Karpas-422 (cell line): ENCODE data around the gene GALNTL6. TPM values are rescaled to one million over a fixed set of nuclear protein-coding genes. Genes with fewer than 3 reads are reported as not detected.

ENCODE experiments used
- DNase-seq: peaks from one replicate; pipeline ENCODE4 v3.0.0-alpha.2; 2015
- H2AFZ ChIP-seq: fragments of 200-600 bp; sonication (generic); 2 replicates; pipeline ENCODE4 v1.6.1; 2014; ENCODE audit warnings: antibody characterized with exemption, low read length, mixed read lengths
- H3K27ac ChIP-seq: fragments of 200-600 bp; sonication (generic); 2 replicates; pipeline ENCODE4 v1.5.1; 2014; ENCODE audit warnings: mild to moderate bottlenecking, low read length, moderate library complexity
- H3K27me3 ChIP-seq: fragments of 200-600 bp; sonication (generic); 2 replicates; pipeline ENCODE4 v1.6.1; 2014; ENCODE audit warnings: low read length, mixed read lengths
- H3K36me3 ChIP-seq: fragments of 200-600 bp; sonication (generic); 2 replicates; pipeline ENCODE4 v1.6.1; 2014; ENCODE audit warnings: low read length, mixed read lengths; ENCODE audit not compliant: insufficient read depth
- H3K4me1 ChIP-seq: fragments of 200-600 bp; sonication (generic); 2 replicates; pipeline ENCODE4 v1.6.1; 2014; ENCODE audit warnings: mild to moderate bottlenecking, low read length, mixed read lengths
- H3K4me2 ChIP-seq: fragments of 200-600 bp; sonication (generic); 2 replicates; pipeline ENCODE4 v1.6.1; 2014; ENCODE audit warnings: low read length, low read depth, mild to moderate bottlenecking; ENCODE audit not compliant: poor library complexity, severe bottlenecking
- H3K4me3 ChIP-seq: fragments of 200-600 bp; sonication (generic); 2 replicates; pipeline ENCODE4 v1.5.1; 2014; ENCODE audit warnings: mild to moderate bottlenecking, antibody characterized with exemption, low read length, mixed read lengths
- H3K79me2 ChIP-seq: fragments of 200-600 bp; sonication (generic); 2 replicates; pipeline ENCODE4 v1.6.1; 2014; ENCODE audit warnings: mild to moderate bottlenecking, low read length, mixed read lengths
- H3K9ac ChIP-seq: fragments of 200-600 bp; sonication (generic); 2 replicates; pipeline ENCODE4 v1.6.0; 2014; ENCODE audit warnings: low read length
- H3K9me2 ChIP-seq: fragments of 200-600 bp; sonication (generic), shearing (Covaris generic); replicated peaks from 2 replicates; pipeline ENCODE4 v1.6.0; 2014; ENCODE audit warnings: mild to moderate bottlenecking, low read length, moderate library complexity; ENCODE audit not compliant: insufficient read depth
- H3K9me3 ChIP-seq: fragments of 300-700, 200-600 bp; sonication (generic); 2 replicates; pipeline ENCODE4 v1.6.1; 2014; ENCODE audit warnings: low read length, mixed read lengths
- H4K20me1 ChIP-seq: fragments of 200-600 bp; sonication (generic); 2 replicates; pipeline ENCODE4 v1.6.1; 2014; ENCODE audit warnings: mild to moderate bottlenecking, antibody characterized with exemption, low read length, low read depth; ENCODE audit not compliant: insufficient read depth
- total RNA-seq: library from RNA; depleted of rRNA; stranded (reverse); fragments of >200 nt; shearing (Covaris generic); gene quantifications from 2 replicates; pipeline ENCODE4 v1.2.3, GENCODE V29; 2014; ENCODE audit warnings: low replicate concordance

Gene GALNTL6
- total RNA-seq, 1 experiment from 2014 or later, result not detected

GRCh38 chr4:172998527-172999469 is 1185.6 kb downstream of the GALNTL6 start:
- Histone ChIP-seq H4K20me1 (no peaks in the 10 kb centered on the region), H3K4me1 (peaks cover 7% of the 10 kb centered on the region; the same call in 1 of the 2 replicates), H2AFZ (no peak overlapping the region), H3K9me2 (no peaks in the 10 kb centered on the region), H3K27ac (no peak overlapping the region), H3K27me3 (no peaks in the 10 kb centered on the region), H3K79me2 (no peaks in the 10 kb centered on the region), H3K9me3 (no peaks in the 10 kb centered on the region), H3K4me2 (no peak overlapping the region), H3K4me3 (no peak overlapping the region), H3K9ac (no peak overlapping the region), H3K36me3 (no peaks in the 10 kb centered on the region)
- DNase-seq, result no peak

GRCh38 chr4:173001571-173001970 is 1188.4 kb downstream of the GALNTL6 start:
- Histone ChIP-seq H3K9me2 (no peaks in the 10 kb centered on the region), H3K79me2 (no peaks in the 10 kb centered on the region), H3K4me3 (no peak overlapping the region), H3K4me1 (peaks cover 7% of the 10 kb centered on the region; the same call in 1 of the 2 replicates), H3K27me3 (no peaks in the 10 kb centered on the region), H3K4me2 (no peak overlapping the region), H2AFZ (no peak overlapping the region), H3K9ac (no peak overlapping the region), H3K27ac (no peak overlapping the region), H4K20me1 (no peaks in the 10 kb centered on the region), H3K36me3 (no peaks in the 10 kb centered on the region), H3K9me3 (no peaks in the 10 kb centered on the region)
- no peak for DNase-seq

GRCh38 chr4:173002830-173003561 is 1189.8 kb downstream of the GALNTL6 start:
- Histone ChIP-seq H3K4me3 (no peak overlapping the region), H3K4me1 (0 out of 2 replicates have a peak, but pooled peaks cover 4% of the 10 kb centered on the region), H3K9ac (no peak overlapping the region), H3K4me2 (no peak overlapping the region), H4K20me1 (no peaks in the 10 kb centered on the region), H3K27me3 (no peaks in the 10 kb centered on the region), H3K27ac (no peak overlapping the region), H3K9me3 (no peaks in the 10 kb centered on the region), H3K9me2 (no peaks in the 10 kb centered on the region), H2AFZ (no peak overlapping the region), H3K36me3 (no peaks in the 10 kb centered on the region), H3K79me2 (no peaks in the 10 kb centered on the region)
- DNase-seq, result no peak

- no peaks in the 10 kb centered on the region for H3K4me1 ChIP-seq
- H3K79me2 ChIP-seq, result no peaks in the 10 kb centered on the region
- no peaks in the 10 kb centered on the region for H3K9me2 ChIP-seq
- no peaks in the 10 kb centered on the region for H3K36me3 ChIP-seq
- H3K27me3 ChIP-seq, result no peaks in the 10 kb centered on the region
- H4K20me1 ChIP-seq, result no peaks in the 10 kb centered on the region
- H2AFZ ChIP-seq, result no peak overlapping the region
- DNase-seq, result no peak
- H3K9me3 ChIP-seq, result no peaks in the 10 kb centered on the region
- H3K4me3 ChIP-seq, result no peak overlapping the region
- H3K4me2 ChIP-seq, result no peak overlapping the region
- no peak overlapping the region for H3K9ac ChIP-seq
- no peak overlapping the region for H3K27ac ChIP-seq
These were observed 1192.9 kb downstream of the GALNTL6 start for GRCh38 chr4:173005912-173006633.

- Histone ChIP-seq H3K27ac (no peak overlapping the region), H2AFZ (no peak overlapping the region), H3K27me3 (no peaks in the 10 kb centered on the region), H3K9ac (no peak overlapping the region), H3K79me2 (no peaks in the 10 kb centered on the region), H3K9me2 (no peaks in the 10 kb centered on the region), H3K4me2 (no peak overlapping the region), H4K20me1 (no peaks in the 10 kb centered on the region), H3K4me1 (no peaks in the 10 kb centered on the region), H3K9me3 (no peaks in the 10 kb centered on the region), H3K36me3 (no peaks in the 10 kb centered on the region), H3K4me3 (no peak overlapping the region)
- DNase-seq, result no peak
These were observed 1195.2 kb downstream of the GALNTL6 start for GRCh38 chr4:173008436-173008835.

- Histone ChIP-seq H3K36me3 (no peaks in the 10 kb centered on the region), H3K4me3 (no peak overlapping the region), H3K9ac (no peak overlapping the region), H3K27me3 (no peaks in the 10 kb centered on the region), H3K9me3 (no peaks in the 10 kb centered on the region), H3K4me1 (no peaks in the 10 kb centered on the region), H2AFZ (no peak overlapping the region), H3K9me2 (no peaks in the 10 kb centered on the region), H3K79me2 (no peaks in the 10 kb centered on the region), H3K4me2 (no peak overlapping the region), H3K27ac (no peak overlapping the region), H4K20me1 (no peaks in the 10 kb centered on the region)
- no peak for DNase-seq
These were observed 1196.1 kb downstream of the GALNTL6 start for GRCh38 chr4:173009129-173009823.

- Histone ChIP-seq H3K4me3 (no peak overlapping the region), H3K27ac (no peak overlapping the region), H3K36me3 (no peaks in the 10 kb centered on the region), H3K79me2 (no peaks in the 10 kb centered on the region), H3K9me2 (no peaks in the 10 kb centered on the region), H3K4me1 (no peaks in the 10 kb centered on the region), H3K4me2 (no peak overlapping the region), H3K27me3 (no peaks in the 10 kb centered on the region), H2AFZ (no peak overlapping the region), H3K9me3 (no peaks in the 10 kb centered on the region), H4K20me1 (no peaks in the 10 kb centered on the region), H3K9ac (no peak overlapping the region)
- DNase-seq, result no peak
These were observed 1199.4 kb downstream of the GALNTL6 start for GRCh38 chr4:173012608-173013007.
